ENCODE measurements around the gene PLXDC1.
A peak's percentile ranks its signal among the peaks of the same experiment; 100 is the strongest.
"Not testable (repeated sequence)": the region's sequence is repeated elsewhere in the genome, so short reads cannot be mapped to it uniquely, and the experiment has no call there.

The PLXDC1 gene

DNA sequence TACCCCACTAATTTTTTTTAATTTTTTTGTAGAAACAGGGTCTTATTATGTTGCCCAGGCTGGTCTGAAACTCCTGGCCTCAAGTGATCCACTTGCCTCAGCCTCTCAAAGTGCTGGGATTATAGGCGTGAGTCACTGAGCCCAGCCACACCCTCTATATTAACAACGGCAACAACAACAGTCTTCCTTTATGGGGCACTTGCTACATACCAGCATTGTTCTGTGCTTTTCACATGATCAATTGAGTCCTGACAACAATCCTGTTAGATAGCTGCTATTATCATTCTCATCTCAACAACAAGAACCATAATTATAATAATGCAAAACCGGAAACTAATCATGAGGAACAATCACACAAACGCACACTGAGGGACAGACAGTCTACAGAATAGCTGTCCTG, 27.1 kb upstream of the PLXDC1 start:
- no peak for DNase-seq

DNA sequence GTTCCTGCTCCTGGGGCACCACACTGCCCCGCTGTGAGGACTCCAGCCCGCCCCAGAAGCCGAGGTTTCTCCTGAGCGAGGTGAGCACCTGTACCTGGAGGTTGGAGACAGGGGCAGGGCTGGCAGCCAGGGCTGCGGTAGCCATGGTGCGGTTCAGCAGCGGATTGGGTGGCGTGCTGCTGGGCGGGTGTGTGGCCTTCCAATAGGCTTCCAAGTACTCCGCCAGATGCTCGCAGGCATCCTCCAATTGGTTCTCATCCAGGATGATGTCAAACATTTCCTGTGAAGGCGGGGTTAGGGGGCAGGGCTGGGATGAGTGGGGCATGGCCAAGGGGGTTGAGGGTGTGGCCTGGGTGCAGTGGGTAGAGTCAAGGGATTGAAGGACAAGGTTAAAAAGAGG, 25.8 kb upstream of the PLXDC1 start:
- DNase-seq, result no peak

GRCh38 chr17:39175695-39176093, 24.3 kb upstream of the PLXDC1 start:
- DNase-seq, result no peak

DNA sequence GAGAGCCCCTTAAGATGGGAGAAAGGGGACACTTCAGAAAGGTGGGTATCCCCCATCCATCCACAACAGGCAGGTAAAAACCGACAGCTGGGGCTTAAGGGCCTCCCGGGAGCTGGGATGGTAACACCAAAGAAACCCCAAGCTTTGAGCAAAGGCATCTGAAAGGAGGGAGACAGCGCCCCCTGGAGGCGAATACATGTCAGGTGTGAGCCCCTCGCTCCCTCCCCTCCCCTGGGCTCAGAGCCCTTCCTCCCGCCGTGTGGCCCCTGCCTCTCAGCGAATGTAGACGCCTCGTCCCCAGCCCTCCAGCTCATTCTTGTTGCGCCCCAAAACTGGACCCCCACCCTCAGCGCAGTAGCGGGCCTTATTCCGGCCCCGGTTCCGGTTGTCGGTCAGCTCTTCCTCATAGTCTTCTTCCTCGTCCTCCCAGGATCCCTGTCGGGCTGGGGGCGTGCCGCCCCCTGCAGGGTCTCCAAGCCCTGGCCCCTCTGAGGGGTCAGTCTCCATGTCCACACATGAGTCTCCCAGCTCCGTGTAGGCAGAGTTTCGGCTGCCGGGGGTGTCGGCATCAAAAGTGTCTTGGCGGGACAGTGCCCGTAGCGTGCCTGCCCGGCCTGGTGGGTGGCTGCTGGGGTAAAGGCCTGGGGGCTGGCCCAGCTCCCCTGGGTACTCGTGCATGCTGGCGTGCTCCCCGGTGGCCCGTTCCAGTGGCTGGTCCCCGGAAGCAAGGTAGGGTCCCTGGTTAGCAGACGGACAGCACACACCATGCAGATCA, 23.7 kb upstream of the PLXDC1 start:
- DNase-seq, result peak; percentile 67

DNA sequence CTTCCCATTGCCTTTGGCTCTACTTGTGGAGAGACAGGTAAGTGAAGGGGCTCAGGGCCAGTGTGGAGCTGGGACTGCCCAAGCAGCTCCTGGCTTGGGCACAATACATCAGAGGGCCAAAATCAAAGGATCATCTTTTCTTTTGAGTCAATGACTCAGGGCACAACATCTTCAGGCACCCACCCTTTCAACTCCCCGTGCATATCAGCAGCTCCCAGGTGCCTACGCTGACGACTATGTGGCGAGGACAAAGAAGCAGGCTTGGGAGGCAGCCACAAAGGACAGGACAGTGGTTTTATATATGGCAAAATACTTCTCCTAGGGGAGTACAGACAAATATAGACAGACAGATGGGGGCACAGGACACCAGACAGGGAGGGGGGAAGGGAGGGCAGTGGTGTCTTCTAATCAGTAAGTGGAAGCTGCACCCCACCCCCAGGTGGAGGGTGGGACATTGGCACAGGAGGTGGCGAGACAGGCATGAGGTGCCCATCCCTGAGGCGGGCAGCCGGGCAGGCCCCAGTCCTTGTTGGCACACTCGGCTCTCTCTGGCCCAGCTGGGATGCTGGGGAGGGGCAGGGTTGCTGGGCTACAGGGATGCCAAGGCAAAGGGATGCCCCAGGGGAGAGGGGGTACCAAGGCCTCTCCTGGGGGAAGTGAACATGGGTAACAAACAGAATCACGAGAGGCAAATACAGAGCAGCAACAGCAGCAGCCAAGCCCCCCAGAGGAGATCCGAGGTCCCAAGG, 22.3 kb upstream of the PLXDC1 start:
- DNase-seq, result no peak

GRCh38 chr17:39173080-39173479, 21.6 kb upstream of the PLXDC1 start:
- DNase-seq, result no peak

GRCh38 chr17:39171933-39172332, 20.5 kb upstream of the PLXDC1 start:
- DNase-seq, result no peak

GRCh38 chr17:39170558-39170957, 19.1 kb upstream of the PLXDC1 start:
- no peak for DNase-seq

DNA sequence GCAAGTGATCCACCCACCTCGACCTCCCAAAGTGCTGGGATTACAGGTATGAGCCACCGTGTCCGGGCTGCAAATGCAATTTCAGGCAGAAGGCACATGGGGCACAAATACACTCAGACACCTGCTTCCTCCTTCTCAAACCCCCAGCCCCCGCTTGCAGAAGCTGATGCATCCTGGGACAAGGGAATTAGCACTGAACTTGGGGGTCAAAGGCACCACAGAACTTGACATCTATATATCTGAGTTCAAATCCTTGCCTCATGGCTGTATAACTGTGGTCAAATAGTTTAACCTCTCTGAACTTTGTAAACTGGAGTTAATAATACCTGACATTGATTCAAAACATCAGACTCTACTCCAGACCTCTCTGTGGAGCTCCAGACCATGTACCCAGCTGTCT, 18.7 kb upstream of the PLXDC1 start:
- DNase-seq, result no peak

- DNase-seq, result no peak
Observed at GRCh38 chr17:39169518-39169917, 18.1 kb upstream of the PLXDC1 start.

- no peak for DNase-seq
Observed at GRCh38 chr17:39169101-39169500, 17.7 kb upstream of the PLXDC1 start.

- DNase-seq, result not testable (repeated sequence)
Observed at GRCh38 chr17:39168503-39168902, 17.1 kb upstream of the PLXDC1 start.

DNA sequence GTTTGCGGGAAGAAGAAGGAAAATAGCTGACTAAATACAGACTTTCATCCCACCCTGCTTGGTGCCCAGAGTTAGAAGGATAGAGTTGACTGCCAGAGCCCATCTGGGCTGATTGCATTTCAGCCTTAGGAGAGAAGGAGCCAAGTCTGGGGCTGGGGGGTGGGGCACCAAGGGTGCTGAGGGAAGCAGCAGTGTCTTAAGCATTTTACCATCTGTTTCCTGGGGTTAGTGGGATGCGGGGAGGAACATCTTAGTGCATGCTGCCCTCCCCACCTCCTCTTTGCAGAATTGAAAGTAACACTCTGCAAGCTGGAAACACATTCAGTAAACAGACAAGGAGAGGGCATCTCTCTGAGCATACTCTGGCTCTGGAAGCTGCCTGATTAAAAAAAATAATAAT, 16.0 kb upstream of the PLXDC1 start:
- DNase-seq, result no peak

DNA sequence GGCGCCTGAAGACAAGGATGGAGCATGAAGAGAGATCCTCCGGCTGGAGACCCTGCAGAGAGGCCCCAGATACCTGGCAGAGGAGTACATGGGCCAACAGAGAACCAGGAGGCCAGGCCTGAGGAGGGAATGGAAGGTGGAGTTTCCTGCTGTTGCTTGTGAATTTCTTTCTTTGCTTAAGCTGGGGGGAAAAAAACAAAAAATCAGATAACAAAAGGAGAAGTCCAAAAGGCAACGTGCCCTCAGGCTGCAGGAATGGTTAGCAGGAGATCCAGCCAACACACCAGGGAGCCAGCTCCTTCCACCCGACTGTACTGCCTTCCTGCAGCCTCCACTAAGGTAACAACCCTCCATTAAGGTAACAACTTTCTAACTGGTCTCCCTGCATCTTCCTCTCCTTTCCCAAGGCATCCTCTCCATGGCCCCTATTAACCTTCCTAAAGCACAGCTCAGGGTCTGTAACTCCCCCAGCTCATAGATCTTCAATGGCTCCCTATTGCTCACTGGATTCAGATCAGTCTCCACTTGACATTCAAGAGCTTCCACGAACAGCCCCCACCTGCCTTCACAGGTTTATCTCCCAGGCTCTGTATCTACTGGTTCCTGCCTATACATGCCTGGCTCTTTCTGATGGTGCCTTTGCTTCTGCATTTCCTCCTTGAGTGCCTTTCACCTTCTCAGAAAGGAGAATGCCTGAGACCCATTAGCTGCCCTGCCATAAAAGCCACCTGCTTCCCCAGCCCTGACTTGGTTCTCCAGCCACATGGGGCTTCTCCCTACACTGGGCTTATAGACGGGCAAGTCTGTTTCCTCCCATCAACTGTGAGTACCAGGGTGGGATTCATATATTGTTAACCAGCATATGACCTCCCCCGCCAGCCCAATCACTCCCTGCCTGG, 15.2 kb upstream of the PLXDC1 start:
- DNase-seq, result no peak

- no peak for DNase-seq
Observed at GRCh38 chr17:39165841-39166349, 14.5 kb upstream of the PLXDC1 start, which contains the start of gene ARL5C. TSS of gene ARL5C (minus strand) at chr17:39166161. CDS start at chr17:39165760, 401 bp downstream.

GRCh38 chr17:39165178-39165840, 13.9 kb upstream of the PLXDC1 start:
- no peak for DNase-seq

GRCh38 chr17:39164675-39165143, 13.3 kb upstream of the PLXDC1 start:
- peak; percentile 56 for DNase-seq

- DNase-seq, result no peak
Observed at GRCh38 chr17:39161962-39162361, 10.5 kb upstream of the PLXDC1 start.

DNA sequence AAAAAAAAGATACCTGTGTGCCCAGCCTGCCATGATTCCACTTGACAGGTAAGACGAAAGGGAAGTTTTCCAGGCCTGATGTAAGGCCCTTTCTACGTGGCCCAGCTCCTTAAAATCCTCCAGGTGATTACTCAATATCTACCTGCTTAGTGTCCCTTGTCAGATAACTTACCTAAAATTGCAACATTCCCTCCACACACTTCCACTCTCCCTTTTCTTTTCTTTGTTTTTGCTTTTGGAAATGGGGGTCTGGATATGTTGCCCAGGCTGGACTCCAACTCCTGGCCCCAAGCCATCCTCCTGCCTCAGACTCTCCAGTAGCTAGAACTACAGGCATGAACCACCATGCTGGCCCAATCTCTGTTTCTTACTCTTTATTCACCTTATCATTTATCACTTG, 7.2 kb upstream of the PLXDC1 start:
- DNase-seq, result no peak

DNA sequence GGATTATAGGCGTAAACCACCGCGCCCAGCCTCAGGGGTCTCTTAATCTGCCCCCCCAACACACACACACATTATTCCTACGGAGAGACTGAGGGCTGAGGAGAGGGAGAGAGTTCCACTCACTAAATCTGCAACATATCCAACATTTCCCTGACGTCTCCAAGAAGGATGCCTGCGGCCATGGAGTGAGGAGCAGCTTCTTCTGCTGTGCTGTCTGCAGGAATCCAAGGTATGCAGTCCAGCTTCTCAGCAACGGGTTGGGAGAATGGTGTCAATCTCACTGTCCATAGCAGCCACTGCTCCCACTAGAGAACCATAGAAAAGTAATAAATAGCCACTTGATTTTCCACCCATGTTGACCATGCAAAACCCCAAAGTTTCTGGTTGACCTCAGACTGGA, 5.1 kb upstream of the PLXDC1 start:
- no peak for DNase-seq

- no peak for DNase-seq
Observed at GRCh38 chr17:39155654-39156053, 4.2 kb upstream of the PLXDC1 start.

GRCh38 chr17:39153599-39154051, 2.2 kb upstream of the PLXDC1 start:
- peak; percentile 92 for DNase-seq
